Neutrophil (primary cell): Measurements from ENCODE around the gene ZNF277.

Experiments used
- H3K27ac ChIP-seq: fragments of 200-600 bp; sonication (generic); 2 replicates; pipeline ENCODE4 v1.5.1; 2016; ENCODE audit warnings: mild to moderate bottlenecking, moderate library complexity
- H3K27me3 ChIP-seq: fragments of 200-600 bp; sonication (generic); 2 replicates; pipeline ENCODE4 v1.6.0; 2016; ENCODE audit warnings: mild to moderate bottlenecking
- H3K36me3 ChIP-seq: fragments of 200-600 bp; sonication (generic); 2 replicates; pipeline ENCODE4 v1.5.1; 2017
- H3K4me1 ChIP-seq, 2 experiments: fragments of 200-600 bp in 1 of 2; sonication (generic) in 1 of 2; 1 replicate in 1 of 2; 2 replicates in 1 of 2; pipeline versions ENCODE4 v1.5.1 to v1.6.1; 2013 to 2016; ENCODE audit warnings: low read depth in 1 of 2, low read length in 1 of 2, mild to moderate bottlenecking in 1 of 2, moderate library complexity in 1 of 2; ENCODE audit not compliant: control insufficient read depth in 1 of 2, insufficient read depth in 1 of 2
- H3K4me3 ChIP-seq, 2 experiments: fragments of 200-600 bp in 1 of 2; sonication (generic) in 1 of 2; 1 replicate in 1 of 2; 2 replicates in 1 of 2; pipeline ENCODE4 v1.5.1; 2013 to 2016; ENCODE audit warnings: low read depth in 1 of 2, low read length in 1 of 2, mild to moderate bottlenecking in 1 of 2, moderate library complexity in 1 of 2
- H3K9me3 ChIP-seq: fragments of 200-600 bp; sonication (generic); 2 replicates; pipeline ENCODE4 v1.5.1; 2016
- CTCF ChIP-seq: fragments of 200-600 bp; sonication (generic); IDR thresholded peaks from 2 replicates; pipeline ENCODE4 v1.5.1; 2016; ENCODE audit warnings: antibody characterized with exemption

Gene ZNF277

GRCh38 chr7:112185005-112185834, 21.3 kb upstream of the ZNF277 start:
- no peak for TF ChIP-seq CTCF
- H3K27me3 ChIP-seq, result no peaks in the 10 kb centered on the region
- H3K27ac ChIP-seq, result no peak overlapping the region
- no peaks in the 10 kb centered on the region for H3K4me1 ChIP-seq
- no peak overlapping the region for H3K4me3 ChIP-seq
- no peaks in the 10 kb centered on the region for H3K9me3 ChIP-seq
- no peaks in the 10 kb centered on the region for H3K36me3 ChIP-seq

GRCh38 chr7:112186300-112186699, 20.2 kb upstream of the ZNF277 start:
- TF ChIP-seq CTCF, result no peak
- no peaks in the 10 kb centered on the region for H3K4me1 ChIP-seq
- no peak overlapping the region for H3K4me3 ChIP-seq
- no peak overlapping the region for H3K27ac ChIP-seq
- no peaks in the 10 kb centered on the region for H3K27me3 ChIP-seq
- no peaks in the 10 kb centered on the region for H3K9me3 ChIP-seq
- no peaks in the 10 kb centered on the region for H3K36me3 ChIP-seq

- Histone ChIP-seq H3K4me1 (no peaks in the 10 kb centered on the region), H3K27ac (no peak overlapping the region), H3K9me3 (no peaks in the 10 kb centered on the region), H3K27me3 (no peaks in the 10 kb centered on the region), H3K36me3 (no peaks in the 10 kb centered on the region), H3K4me3 (no peak overlapping the region)
- TF ChIP-seq CTCF, result no peak
Observed at GRCh38 chr7:112188257-112188656, 18.2 kb upstream of the ZNF277 start.

GRCh38 chr7:112189691-112190090, 16.8 kb upstream of the ZNF277 start:
- no peak overlapping the region for H3K27ac ChIP-seq
- H3K4me3 ChIP-seq, result no peak overlapping the region
- H3K9me3 ChIP-seq, result no peaks in the 10 kb centered on the region
- no peaks in the 10 kb centered on the region for H3K27me3 ChIP-seq
- H3K36me3 ChIP-seq, result no peaks in the 10 kb centered on the region
- no peak for TF ChIP-seq CTCF
- H3K4me1 ChIP-seq, result no peaks in the 10 kb centered on the region

- no peak for TF ChIP-seq CTCF
- H3K27ac ChIP-seq, result no peak overlapping the region
- no peaks in the 10 kb centered on the region for H3K9me3 ChIP-seq
Observed at GRCh38 chr7:112190120-112190519, 16.4 kb upstream of the ZNF277 start.

More at GRCh38 chr7:112190120-112190519, 16.4 kb upstream of the ZNF277 start:
- Histone ChIP-seq H3K4me3 (no peak overlapping the region), H3K27me3 (no peaks in the 10 kb centered on the region), H3K4me1 (no peaks in the 10 kb centered on the region), H3K36me3 (no peaks in the 10 kb centered on the region)
